Skeletal muscle cell (primary cell): Measurements from ENCODE around the gene TRPC4AP.

Experiments used
- DNase-seq: peaks from one replicate; pipeline ENCODE4 v3.0.0-alpha.2; 2010; ENCODE audit warnings: low read depth
- H3K4me3 ChIP-seq: 2 replicates; pipeline ENCODE4 v1.5.1; 2011; ENCODE audit warnings: low read depth, mild to moderate bottlenecking, control low read depth, low read length, moderate library complexity

TRPC4AP gene

DNA sequence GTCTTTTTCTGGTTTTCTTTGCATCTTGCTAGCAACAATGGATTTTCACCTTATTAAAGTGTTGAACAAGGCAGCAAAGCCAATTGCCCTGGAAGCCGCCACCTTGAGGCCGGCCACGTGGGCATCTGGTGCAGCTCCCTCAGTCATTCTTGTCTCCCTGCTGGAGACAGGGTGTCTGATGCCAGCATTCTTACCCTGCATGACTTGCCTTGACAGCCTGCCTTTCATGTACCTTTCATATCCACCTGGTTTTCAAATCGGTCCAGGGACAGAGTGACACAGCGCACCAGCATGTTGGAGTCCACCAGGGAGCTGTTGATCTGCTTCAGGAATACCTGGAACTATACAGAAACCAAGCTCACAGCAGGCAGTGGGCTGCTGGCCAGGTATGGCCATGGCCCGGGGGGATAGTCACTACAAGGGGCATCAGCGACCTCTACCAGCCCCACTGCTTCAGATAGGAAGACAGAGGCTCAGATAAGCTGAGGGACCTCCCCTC, 87.1 kb downstream of the TRPC4AP start:
- no peak for DNase-seq
- H3K4me3 ChIP-seq = no peak overlapping the region

GRCh38 chr20:35004749-35005462, 87.7 kb downstream of the TRPC4AP start:
- no peak for DNase-seq
- H3K4me3 ChIP-seq = no peak overlapping the region

DNA sequence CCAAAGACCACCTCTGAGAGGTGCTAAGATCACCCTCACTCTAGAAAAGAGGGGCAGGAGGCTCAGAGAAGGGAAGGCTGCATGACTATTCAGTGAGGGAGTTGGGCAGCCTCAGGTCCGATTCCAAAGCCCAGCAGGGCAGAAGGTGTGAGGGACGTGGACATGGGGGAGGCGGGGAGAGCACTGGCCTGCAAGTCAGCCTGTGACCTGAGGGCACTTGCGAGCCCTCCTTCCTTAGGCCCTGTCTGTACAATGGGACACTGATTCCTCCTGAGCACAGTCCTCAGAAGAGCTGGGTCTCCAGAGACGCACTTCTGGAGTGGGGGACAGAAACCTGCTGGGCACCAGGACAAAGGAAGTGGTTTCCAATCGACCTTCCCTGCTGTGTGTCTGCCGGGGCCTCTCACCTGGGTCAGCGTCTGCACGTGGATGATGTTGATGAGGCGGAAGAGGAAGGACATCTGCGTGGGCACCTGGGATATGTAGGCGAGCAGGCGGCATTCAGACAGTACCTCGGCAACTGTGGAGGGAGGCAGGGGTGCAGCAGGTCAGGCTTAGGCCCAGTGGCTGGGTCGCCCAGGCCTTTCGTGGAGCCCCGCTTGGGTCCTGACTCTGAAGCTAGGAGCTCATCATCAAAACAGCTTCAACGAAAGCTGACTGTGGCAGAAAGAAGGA, 88.4 kb downstream of the TRPC4AP start:
- no peak for DNase-seq
- H3K4me3 ChIP-seq = no peak overlapping the region

DNA sequence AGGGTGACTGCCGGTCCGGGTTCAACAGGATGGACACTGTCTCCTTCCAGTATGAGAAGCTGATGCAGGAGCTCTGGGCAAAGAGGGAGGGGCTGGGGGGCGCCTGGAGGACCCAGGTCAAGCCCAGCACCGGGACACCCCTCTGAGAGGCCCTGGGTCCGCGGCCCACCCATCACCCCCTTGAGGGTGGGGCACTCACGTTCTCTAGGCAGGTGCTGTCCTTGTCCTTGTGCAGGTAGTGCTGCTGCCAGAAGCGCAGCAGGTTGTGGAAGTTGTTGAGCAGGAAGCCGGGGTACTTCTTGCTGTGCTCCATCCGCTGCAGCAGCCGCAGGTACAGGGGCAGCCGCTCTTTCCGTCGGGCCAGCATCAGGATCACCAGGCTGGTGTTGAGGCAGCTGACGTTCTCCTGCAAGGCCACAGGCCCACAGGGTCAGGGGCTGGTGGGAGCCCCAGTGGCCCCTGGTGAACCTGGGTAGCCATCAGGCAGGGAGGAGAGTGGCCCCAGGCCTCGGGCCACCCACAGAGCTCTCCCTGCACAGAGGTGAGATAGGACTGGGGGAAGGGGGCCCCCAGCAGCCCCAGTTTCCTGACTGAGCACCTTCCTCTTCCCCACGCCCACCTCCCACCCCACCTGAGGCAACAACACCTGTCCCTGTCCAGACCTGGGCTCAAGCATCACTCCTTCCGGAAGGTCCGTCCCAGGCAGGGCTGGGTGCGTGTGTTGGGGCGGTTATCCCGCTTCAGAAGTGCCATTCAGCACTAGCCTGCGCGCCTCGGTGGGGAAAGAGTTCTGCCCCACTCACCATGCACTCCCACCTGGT, 89.2 kb downstream of the TRPC4AP start:
- H3K4me3 ChIP-seq = no peak overlapping the region
- no peak for DNase-seq

DNA sequence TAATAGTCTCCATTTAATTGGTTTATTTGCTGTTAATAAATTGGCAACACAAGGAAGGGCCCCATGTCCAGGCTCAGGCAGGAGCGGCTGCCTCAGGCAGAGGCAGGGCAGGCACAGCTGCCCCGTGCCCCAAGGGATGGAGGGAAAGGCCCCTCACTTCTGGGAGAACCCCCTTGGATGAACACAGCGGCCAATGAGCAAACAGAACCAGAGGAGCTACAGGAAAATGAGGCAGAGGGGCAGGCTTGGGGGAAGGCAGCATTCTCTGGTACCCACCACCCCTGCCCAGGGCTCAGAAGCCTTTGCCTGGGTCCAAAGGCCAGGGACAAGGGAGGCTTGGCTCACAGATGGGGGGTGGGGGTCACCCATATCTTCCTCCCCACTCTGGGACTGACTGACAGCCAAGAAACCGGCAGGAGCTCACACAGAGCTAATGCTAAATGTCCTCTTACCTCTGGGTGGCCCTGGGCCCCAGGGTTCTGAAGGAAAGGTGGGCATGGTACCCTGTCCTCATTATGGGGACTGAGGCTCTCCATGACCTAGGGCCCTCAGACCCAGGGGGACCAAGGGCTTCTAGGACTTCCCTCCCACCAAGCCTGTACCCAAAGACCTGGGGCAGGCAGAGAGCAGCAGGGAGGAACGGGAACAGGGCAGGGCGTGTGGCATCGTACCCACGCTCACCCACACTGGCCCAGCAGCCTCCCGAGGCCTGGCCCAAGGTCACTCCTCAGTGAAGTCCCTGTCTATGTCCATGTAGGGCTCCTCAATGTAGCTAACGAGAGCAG, 90.0 kb downstream of the TRPC4AP start:
- no peak for DNase-seq
- no peak overlapping the region for H3K4me3 ChIP-seq

DNA sequence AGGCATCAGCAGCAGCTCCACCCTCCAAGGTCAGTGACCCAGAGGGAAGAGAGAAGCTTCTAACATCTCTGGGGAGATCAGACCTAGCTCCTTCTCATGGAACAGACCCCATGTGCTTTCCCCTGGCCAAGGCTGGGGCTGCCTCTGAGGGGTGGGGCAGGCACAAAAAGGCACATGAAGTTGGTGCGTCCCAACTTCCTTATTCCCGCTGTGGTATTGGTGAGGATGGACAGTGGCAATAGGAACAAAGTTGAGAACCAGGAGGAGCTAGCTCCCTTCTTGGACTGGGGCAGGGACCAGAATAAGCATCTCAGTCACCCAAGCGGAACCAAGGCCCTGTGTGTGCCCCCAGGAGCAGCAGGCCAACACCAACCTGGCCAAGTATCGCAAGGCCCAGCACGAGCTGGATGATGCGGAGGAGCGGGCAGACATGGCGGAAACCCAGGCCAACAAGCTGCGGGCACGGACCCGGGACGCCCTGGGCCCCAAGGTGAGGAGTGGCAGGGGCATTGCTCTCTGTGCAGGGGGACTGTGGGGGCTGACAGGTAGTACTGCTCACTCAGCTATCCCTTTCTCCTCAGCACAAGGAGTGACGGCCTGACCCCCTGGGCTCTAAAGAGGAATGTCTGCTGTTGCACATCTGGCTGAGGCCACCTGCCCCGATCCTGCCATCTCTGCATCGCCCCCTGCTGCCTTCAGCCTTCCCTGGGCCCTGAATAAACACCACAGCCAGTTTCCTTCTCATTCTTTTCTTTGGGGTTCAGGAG, 90.8 kb downstream of the TRPC4AP start:
- no peak for DNase-seq
- H3K4me3 ChIP-seq = no peak overlapping the region

- no peak for DNase-seq
- H3K4me3 ChIP-seq = no peak overlapping the region
Observed at GRCh38 chr20:35000922-35001595, 91.5 kb downstream of the TRPC4AP start.

DNA sequence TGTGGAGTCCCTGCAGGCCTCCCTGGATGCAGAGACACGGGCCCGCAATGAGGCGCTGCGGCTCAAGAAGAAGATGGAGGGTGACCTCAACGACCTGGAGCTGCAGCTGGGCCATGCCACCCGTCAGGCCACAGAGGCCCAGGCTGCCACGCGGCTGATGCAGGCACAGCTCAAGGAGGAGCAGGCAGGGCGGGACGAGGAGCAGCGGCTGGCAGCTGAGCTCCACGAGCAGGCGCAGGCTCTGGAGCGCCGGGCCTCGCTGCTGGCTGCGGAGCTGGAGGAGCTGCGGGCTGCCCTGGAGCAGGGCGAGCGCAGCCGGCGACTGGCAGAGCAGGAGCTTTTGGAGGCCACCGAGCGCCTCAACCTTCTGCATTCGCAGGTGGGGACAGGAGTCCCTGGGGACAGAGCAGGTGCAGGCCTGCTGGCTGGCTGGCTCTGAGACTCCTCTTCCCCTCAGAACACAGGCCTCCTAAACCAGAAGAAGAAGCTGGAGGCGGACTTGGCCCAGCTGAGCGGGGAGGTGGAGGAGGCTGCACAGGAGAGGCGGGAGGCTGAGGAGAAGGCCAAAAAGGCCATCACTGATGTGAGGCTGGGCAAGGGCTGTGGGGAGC, 92.2 kb downstream of the TRPC4AP start:
- no peak overlapping the region for H3K4me3 ChIP-seq
- DNase-seq = no peak

GRCh38 chr20:34999782-35000181, 92.8 kb downstream of the TRPC4AP start:
- H3K4me3 ChIP-seq = no peak overlapping the region
- no peak for DNase-seq

- no peak for DNase-seq
- no peak overlapping the region for H3K4me3 ChIP-seq
Observed at GRCh38 chr20:34999021-34999451, 93.6 kb downstream of the TRPC4AP start.

GRCh38 chr20:34998331-34998950, 94.2 kb downstream of the TRPC4AP start:
- no peak overlapping the region for H3K4me3 ChIP-seq
- no peak for DNase-seq

GRCh38 chr20:34997774-34998173, 94.8 kb downstream of the TRPC4AP start:
- no peak for DNase-seq

GRCh38 chr20:34997131-34997561, 95.5 kb downstream of the TRPC4AP start:
- no peak overlapping the region for H3K4me3 ChIP-seq

More at GRCh38 chr20:34997774-34998173, 94.8 kb downstream of the TRPC4AP start:
- H3K4me3 ChIP-seq = no peak overlapping the region

GRCh38 chr20:34996243-34997028, 96.2 kb downstream of the TRPC4AP start:
- no peak overlapping the region for H3K4me3 ChIP-seq
- no peak for DNase-seq

More at GRCh38 chr20:34997131-34997561, 95.5 kb downstream of the TRPC4AP start:
- DNase-seq = no peak

DNA sequence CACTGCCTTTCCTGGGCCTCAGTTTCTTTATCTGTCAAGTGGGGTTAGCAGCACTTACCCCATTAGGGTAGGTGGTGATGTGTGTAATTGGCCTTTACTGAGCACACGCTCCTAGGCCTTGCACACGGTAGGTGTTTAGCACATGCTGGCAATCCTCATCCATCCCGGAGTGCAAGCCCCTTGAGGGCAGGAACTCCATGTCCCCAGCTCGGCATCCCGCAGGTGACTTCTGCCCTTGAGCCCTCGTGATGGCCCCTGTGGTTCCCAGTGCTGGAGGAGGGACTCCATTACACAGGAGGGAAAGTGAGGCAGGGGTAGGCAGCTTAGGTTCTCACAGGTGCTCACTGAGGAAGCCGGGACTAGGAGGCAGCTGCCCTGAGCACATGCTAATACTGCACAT, 96.9 kb downstream of the TRPC4AP start:
- DNase-seq = no peak
- no peak overlapping the region for H3K4me3 ChIP-seq

- H3K4me3 ChIP-seq = no peak overlapping the region
- no peak for DNase-seq
Observed at GRCh38 chr20:34995192-34995591, 97.4 kb downstream of the TRPC4AP start.
